Measurements from ENCODE around the gene SMARCAL1. TPM values are rescaled to one million over a fixed set of nuclear protein-coding genes. Genes with fewer than 3 reads are reported as not detected.

The SMARCAL1 gene
- total and polyA plus RNA-seq, 2 of the 13 experiments (the other 11 are each of a cell fraction or from before 2014, with no cell fraction given), result 12.7 to 21.3 TPM

DNA sequence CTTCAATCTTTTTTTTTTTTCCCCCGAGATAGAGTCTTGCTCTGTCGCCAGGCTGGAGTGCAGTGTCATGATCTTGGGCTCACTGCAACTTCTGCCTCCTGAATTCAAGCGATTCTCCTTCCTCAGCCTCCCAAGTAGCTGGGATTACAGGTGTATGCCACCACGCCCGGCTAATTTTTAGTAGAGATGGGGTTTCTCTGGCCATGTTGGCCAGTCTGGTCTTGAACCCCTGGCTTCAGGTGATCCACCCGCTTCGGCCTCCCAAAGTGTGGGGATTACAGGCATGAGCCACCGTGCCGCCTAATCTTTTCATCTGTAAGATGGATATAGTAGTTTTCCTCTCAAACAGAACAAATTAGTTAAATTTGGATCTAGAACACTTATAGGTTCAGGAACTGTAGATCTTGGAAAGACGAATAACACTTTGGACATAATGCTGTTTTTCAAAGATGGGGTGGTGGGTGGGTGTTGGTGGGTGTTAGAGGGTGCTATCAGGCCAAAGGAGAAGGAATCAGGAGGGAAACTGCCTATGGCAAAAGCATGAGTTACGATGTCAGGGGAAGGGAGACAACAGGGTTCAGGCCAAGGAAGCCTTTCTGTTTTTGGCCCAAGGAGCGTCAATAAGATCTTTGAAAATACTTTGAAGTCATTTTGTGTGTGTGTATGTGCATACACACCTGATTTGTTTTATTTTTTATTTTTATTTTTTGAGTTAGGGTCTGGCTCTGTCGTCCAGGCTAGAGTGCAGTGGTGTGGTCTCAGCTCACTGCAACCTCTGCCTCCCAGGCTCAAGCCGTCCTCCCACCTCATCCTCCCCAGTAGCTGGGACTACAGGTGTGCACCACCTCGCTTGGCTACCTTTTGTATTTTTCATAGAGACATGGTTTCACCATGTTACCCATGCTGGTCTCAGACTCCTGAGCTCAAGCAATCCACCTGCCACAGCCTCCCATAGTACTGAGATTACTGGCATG is 93.1 kb downstream of the SMARCAL1 start:
- Histone ChIP-seq H3K4me2 (ENCODE audit: low read depth, low read length) (no peak overlapping the region), H3K4me1 (ENCODE audit: insufficient read depth, low read length) (peaks cover 36% of the 10 kb centered on the region), H3K9ac (ENCODE audit: insufficient read depth, low read depth, low read length) (no peak overlapping the region), H3K4me3 (replicated peaks in 1 of 3; ENCODE audit: insufficient read depth in 1 of 3, low read depth in 2 of 3, low read length in 3 of 3) (no peak overlapping the region), H3K9me3 (ENCODE audit: low read length) (no peaks in the 10 kb centered on the region), H4K20me1 (ENCODE audit: insufficient read depth, low read length) (peaks cover 46% of the 10 kb centered on the region), H3K27ac (ENCODE audit: extremely low read length, insufficient read depth, low read length) (peak overlapping the region; percentile 5), H2AFZ (ENCODE audit: low read length) (no peak overlapping the region), H3K79me2 (ENCODE audit: insufficient read depth, low read length) (peaks cover 17% of the 10 kb centered on the region), H3K36me3 (replicated peaks in 1 of 2; ENCODE audit: control insufficient read depth in 1 of 2, insufficient read depth in 2 of 2, low read length in 2 of 2) (peaks cover 6 to 48% of the 10 kb centered on the region in 2 experiments), H3K27me3 (ENCODE audit: control insufficient read depth in 1 of 2, insufficient read depth in 2 of 2, low read length in 2 of 2) (no peaks in the 10 kb centered on the region)
- DNase-seq (ENCODE audit: low spot score) (no peak), ATAC-seq (peak; percentile 1; the same call in 1 of the 3 replicates), FAIRE-seq (no peak)
- POLR2A ChIA-PET, result interaction anchor here (0.6 to 1.5 kb wide), 5 partner anchors 19 to 161 kb away, joined by 3 to 4 read pairs (median 3); partner anchors contain the start of gene SMARCAL1
- in situ Hi-C loops (cut with HindIII; ENCODE audit: extremely low pct_ligation_motif_present, low pct_unique_long_range_greater_than_20kb) (loop anchor here (25.0 kb wide), 2 partner anchors 832 to 1007 kb away; no protein-coding TSS in a partner anchor), intact Hi-C loops (cut with micrococcal nuclease; ENCODE audit: unreplicated experiment) (no loop called here)
- WGBS (ENCODE audit: low lambda C conversion rate), result 97% methylated on average over 15 of the region's 15 CpGs
- CTCF ChIA-PET (ENCODE audit: low intra/inter-chr PET ratio, low total read pairs), result no interaction called here
- BruUV-seq (replicated peaks), result no TSS peak
- TF ChIP-seq AHR (CRISPR knock-in tag; IDR thresholded peaks at IDR 0.05) (no peak), ZSCAN25 (CRISPR knock-in tag; IDR thresholded peaks at IDR 0.05) (0 out of 2 replicates have a peak, but pooled peaks have one; percentile 31), KDM5B (CRISPR knock-in tag; IDR thresholded peaks at IDR 0.05; ENCODE audit: borderline replicate concordance) (no peak), AGO2 (optimal IDR thresholded peaks at IDR 0.05; ENCODE audit: low read depth, low read length) (peak; percentile 41), REPIN1 (CRISPR knock-in tag; IDR thresholded peaks at IDR 0.05; ENCODE audit: borderline replicate concordance, low read depth) (0 out of 2 replicates have a peak, but pooled peaks have one; percentile 21), FOXJ3 (CRISPR knock-in tag; IDR thresholded peaks at IDR 0.05; ENCODE audit: borderline replicate concordance) (no peak)
- TF ChIP-seq, protein P1, sequence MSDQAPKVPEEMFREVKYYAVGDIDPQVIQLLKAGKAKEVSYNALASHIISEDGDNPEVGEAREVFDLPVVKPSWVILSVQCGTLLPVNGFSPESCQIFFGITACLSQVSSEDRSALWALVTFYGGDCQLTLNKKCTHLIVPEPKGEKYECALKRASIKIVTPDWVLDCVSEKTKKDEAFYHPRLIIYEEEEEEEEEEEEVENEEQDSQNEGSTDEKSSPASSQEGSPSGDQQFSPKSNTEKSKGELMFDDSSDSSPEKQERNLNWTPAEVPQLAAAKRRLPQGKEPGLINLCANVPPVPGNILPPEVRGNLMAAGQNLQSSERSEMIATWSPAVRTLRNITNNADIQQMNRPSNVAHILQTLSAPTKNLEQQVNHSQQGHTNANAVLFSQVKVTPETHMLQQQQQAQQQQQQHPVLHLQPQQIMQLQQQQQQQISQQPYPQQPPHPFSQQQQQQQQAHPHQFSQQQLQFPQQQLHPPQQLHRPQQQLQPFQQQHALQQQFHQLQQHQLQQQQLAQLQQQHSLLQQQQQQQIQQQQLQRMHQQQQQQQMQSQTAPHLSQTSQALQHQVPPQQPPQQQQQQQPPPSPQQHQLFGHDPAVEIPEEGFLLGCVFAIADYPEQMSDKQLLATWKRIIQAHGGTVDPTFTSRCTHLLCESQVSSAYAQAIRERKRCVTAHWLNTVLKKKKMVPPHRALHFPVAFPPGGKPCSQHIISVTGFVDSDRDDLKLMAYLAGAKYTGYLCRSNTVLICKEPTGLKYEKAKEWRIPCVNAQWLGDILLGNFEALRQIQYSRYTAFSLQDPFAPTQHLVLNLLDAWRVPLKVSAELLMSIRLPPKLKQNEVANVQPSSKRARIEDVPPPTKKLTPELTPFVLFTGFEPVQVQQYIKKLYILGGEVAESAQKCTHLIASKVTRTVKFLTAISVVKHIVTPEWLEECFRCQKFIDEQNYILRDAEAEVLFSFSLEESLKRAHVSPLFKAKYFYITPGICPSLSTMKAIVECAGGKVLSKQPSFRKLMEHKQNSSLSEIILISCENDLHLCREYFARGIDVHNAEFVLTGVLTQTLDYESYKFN (CRISPR knock-in tag; conservative IDR thresholded peaks at IDR 0.05), result 0 out of 2 replicates have a peak, but pooled peaks have one; percentile 4
- TF ChIP-seq, protein P2, sequence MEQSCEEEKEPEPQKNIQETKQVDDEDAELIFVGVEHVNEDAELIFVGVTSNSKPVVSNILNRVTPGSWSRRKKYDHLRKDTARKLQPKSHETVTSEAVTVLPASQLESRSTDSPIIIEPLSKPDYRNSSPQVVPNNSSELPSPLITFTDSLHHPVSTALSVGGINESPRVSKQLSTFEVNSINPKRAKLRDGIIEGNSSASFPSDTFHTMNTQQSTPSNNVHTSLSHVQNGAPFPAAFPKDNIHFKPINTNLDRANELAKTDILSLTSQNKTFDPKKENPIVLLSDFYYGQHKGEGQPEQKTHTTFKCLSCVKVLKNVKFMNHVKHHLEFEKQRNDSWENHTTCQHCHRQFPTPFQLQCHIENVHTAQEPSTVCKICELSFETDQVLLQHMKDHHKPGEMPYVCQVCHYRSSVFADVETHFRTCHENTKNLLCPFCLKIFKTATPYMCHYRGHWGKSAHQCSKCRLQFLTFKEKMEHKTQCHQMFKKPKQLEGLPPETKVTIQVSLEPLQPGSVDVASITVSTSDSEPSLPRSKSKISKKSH (CRISPR knock-in tag; IDR thresholded peaks at IDR 0.05; ENCODE audit: borderline replicate concordance), result no peak
- TF ChIP-seq, protein P3, sequence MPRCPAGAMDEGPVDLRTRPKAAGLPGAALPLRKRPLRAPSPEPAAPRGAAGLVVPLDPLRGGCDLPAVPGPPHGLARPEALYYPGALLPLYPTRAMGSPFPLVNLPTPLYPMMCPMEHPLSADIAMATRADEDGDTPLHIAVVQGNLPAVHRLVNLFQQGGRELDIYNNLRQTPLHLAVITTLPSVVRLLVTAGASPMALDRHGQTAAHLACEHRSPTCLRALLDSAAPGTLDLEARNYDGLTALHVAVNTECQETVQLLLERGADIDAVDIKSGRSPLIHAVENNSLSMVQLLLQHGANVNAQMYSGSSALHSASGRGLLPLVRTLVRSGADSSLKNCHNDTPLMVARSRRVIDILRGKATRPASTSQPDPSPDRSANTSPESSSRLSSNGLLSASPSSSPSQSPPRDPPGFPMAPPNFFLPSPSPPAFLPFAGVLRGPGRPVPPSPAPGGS (CRISPR knock-in tag; IDR thresholded peaks at IDR 0.05), result no peak
